ENCODE results near the gene LRP8. TPM values are rescaled to one million over a fixed set of nuclear protein-coding genes. Genes with fewer than 3 reads are reported as not detected.

LRP8 gene
- total RNA-seq, 1 experiment from 2014 or later: 56.3 TPM

DNA sequence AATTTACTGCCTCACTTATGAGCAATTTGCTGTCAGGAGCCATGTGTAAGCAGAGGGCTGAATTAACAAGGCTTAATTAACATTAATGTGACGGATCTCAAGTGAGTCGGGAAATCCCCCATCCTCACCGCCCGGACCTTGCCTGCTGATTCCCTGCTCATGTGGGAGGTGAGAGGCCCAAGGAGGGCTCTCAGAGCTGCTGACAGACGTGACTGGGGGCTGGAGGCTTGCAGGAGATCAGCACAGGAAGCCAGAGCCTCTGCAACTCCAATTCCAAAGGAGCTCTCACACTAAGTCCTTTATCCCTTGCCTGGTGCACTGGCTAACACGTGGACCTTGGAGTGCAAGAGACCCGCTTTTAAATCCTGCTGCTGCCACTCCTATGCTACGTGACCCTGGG lies 19.4 kb downstream of the LRP8 start:
- POLR2A ChIA-PET: no interaction called here
- H3K36me3 ChIP-seq (ENCODE audit: control insufficient read depth in 1 of 2, insufficient read depth in 2 of 2, low read length in 2 of 2): peaks cover 0 to 14% of the 10 kb centered on the region in 2 experiments; a peak in 1 of 4 replicates
- H3K4me1 ChIP-seq (ENCODE audit: control insufficient read depth in 1 of 2, insufficient read depth in 2 of 2, low read length in 2 of 2): peaks cover 2 to 8% of the 10 kb centered on the region in 2 experiments; a peak in 2 of 4 replicates
- H3K4me3 ChIP-seq (replicated peaks in 1 of 2; ENCODE audit: low read depth in 1 of 2, low read length in 2 of 2): no peak overlapping the region
- ATAC-seq (no peak), DNase-seq (ENCODE audit: low read depth, low spot score) (no peak)
- H3K9me3 ChIP-seq (ENCODE audit: control insufficient read depth in 1 of 2, insufficient read depth in 1 of 2, low read depth in 1 of 2, low read length in 2 of 2): no peaks in the 10 kb centered on the region
- RAD21 ChIA-PET (ENCODE audit: low non-redundant PET in 1 of 2, low total read pairs in 2 of 2, uncharacterized antibody in 2 of 2, unreplicated experiment in 2 of 2): no interaction called here
- H3K4me2 ChIP-seq (ENCODE audit: low read length): no peak overlapping the region
- no peak overlapping the region for H2AFZ ChIP-seq (ENCODE audit: low read depth, low read length, poor library complexity, severe bottlenecking)
- H3K9me2 ChIP-seq (ENCODE audit: insufficient read depth): no peaks in the 10 kb centered on the region
- TF ChIP-seq FOSL1 (IDR thresholded peaks at IDR 0.05; ENCODE audit: low read depth) (no peak), ELF1 (IDR thresholded peaks at IDR 0.05; ENCODE audit: borderline replicate concordance, low read depth) (no peak), CEBPB (IDR thresholded peaks at IDR 0.05; ENCODE audit: low read depth) (no peak), SP1 (IDR thresholded peaks at IDR 0.05; ENCODE audit: low read depth) (no peak), EZH2phosphoT487 (IDR thresholded peaks at IDR 0.05; ENCODE audit: borderline replicate concordance) (no peak), EGR1 (IDR thresholded peaks at IDR 0.05; ENCODE audit: low read depth) (no peak), RAD21 (IDR thresholded peaks at IDR 0.05; ENCODE audit: low read depth) (no peak), YY1 (IDR thresholded peaks at IDR 0.05; ENCODE audit: extremely low read depth, insufficient replicate concordance, low read depth, low read length) (no peak), SRF (IDR thresholded peaks at IDR 0.05; ENCODE audit: low read depth) (no peak), EZH2 (IDR thresholded peaks at IDR 0.05) (no peak), CBX3 (IDR thresholded peaks at IDR 0.05; ENCODE audit: low read depth) (no peak), POLR2AphosphoS5 (IDR thresholded peaks at IDR 0.05; ENCODE audit: low read depth, low read length) (no peak)
- TF ChIP-seq, protein P1, sequence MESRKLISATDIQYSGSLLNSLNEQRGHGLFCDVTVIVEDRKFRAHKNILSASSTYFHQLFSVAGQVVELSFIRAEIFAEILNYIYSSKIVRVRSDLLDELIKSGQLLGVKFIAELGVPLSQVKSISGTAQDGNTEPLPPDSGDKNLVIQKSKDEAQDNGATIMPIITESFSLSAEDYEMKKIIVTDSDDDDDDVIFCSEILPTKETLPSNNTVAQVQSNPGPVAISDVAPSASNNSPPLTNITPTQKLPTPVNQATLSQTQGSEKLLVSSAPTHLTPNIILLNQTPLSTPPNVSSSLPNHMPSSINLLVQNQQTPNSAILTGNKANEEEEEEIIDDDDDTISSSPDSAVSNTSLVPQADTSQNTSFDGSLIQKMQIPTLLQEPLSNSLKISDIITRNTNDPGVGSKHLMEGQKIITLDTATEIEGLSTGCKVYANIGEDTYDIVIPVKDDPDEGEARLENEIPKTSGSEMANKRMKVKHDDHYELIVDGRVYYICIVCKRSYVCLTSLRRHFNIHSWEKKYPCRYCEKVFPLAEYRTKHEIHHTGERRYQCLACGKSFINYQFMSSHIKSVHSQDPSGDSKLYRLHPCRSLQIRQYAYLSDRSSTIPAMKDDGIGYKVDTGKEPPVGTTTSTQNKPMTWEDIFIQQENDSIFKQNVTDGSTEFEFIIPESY (IDR thresholded peaks at IDR 0.05; ENCODE audit: extremely low read depth, insufficient replicate concordance, low read length): no peak
- TF ChIP-seq, protein P2, sequence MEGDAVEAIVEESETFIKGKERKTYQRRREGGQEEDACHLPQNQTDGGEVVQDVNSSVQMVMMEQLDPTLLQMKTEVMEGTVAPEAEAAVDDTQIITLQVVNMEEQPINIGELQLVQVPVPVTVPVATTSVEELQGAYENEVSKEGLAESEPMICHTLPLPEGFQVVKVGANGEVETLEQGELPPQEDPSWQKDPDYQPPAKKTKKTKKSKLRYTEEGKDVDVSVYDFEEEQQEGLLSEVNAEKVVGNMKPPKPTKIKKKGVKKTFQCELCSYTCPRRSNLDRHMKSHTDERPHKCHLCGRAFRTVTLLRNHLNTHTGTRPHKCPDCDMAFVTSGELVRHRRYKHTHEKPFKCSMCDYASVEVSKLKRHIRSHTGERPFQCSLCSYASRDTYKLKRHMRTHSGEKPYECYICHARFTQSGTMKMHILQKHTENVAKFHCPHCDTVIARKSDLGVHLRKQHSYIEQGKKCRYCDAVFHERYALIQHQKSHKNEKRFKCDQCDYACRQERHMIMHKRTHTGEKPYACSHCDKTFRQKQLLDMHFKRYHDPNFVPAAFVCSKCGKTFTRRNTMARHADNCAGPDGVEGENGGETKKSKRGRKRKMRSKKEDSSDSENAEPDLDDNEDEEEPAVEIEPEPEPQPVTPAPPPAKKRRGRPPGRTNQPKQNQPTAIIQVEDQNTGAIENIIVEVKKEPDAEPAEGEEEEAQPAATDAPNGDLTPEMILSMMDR (IDR thresholded peaks at IDR 0.05 in 2 of 3, conservative IDR thresholded peaks at IDR 0.05 in 1 of 3; ENCODE audit: borderline replicate concordance in 1 of 3, insufficient read depth in 1 of 3, low read depth in 2 of 3, low read length in 2 of 3): no peak
- TF ChIP-seq, protein P3, sequence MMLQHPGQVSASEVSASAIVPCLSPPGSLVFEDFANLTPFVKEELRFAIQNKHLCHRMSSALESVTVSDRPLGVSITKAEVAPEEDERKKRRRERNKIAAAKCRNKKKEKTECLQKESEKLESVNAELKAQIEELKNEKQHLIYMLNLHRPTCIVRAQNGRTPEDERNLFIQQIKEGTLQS (IDR thresholded peaks at IDR 0.05): no peak
- TF ChIP-seq, protein P4, sequence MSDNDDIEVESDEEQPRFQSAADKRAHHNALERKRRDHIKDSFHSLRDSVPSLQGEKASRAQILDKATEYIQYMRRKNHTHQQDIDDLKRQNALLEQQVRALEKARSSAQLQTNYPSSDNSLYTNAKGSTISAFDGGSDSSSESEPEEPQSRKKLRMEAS (IDR thresholded peaks at IDR 0.05): no peak
- H4K20me1 ChIP-seq (ENCODE audit: insufficient read depth): no peaks in the 10 kb centered on the region
- intact Hi-C loops (cut with micrococcal nuclease): no loop called here
- H3K79me2 ChIP-seq (ENCODE audit: insufficient read depth, low read length): peaks cover 68% of the 10 kb centered on the region
- BruUV-seq (replicated peaks): no TSS peak
- H3K27ac ChIP-seq (ENCODE audit: low read depth, low read length): no peak overlapping the region
- H3K27me3 ChIP-seq (ENCODE audit: insufficient read depth, low read length): no peaks in the 10 kb centered on the region
- no peak overlapping the region for H3K9ac ChIP-seq (ENCODE audit: low read length)
- CTCF ChIA-PET: no interaction called here
